ENCODE measurements around the gene DGUOK. TPM values are rescaled to one million over a fixed set of nuclear protein-coding genes. Genes with fewer than 3 reads are reported as not detected.

The DGUOK gene
- total and polyA plus RNA-seq, 2 donors (not counting 1 experiment from before 2014, with no cell fraction given), result 54.3 to 93.7 TPM

GRCh38 chr2:73972846-73973245, 46.2 kb downstream of the DGUOK start:
- peaks cover 4% of the 10 kb centered on the region for H3K4me1 ChIP-seq (ENCODE audit: control insufficient read depth, extremely low read depth, insufficient read depth, low read length)
- no peak overlapping the region for H2AFZ ChIP-seq (ENCODE audit: low read length)
- no peak overlapping the region for H3K4me2 ChIP-seq (ENCODE audit: extremely low read depth, insufficient read depth, low read length)
- no peak overlapping the region for H3K27ac ChIP-seq (ENCODE audit: insufficient read depth, low read length)
- no peak overlapping the region for H3K4me3 ChIP-seq (replicated peaks in 1 of 4; ENCODE audit: control extremely low read depth in 1 of 4, insufficient read depth in 1 of 4, low read depth in 3 of 4, low read length in 4 of 4)
- H3K9ac ChIP-seq (ENCODE audit: insufficient read depth, low read length), result no peak overlapping the region
- no peaks in the 10 kb centered on the region for H3K36me3 ChIP-seq (ENCODE audit: control insufficient read depth, insufficient read depth, low read length)
- H3K27me3 ChIP-seq (ENCODE audit: control insufficient read depth, insufficient read depth, low read length), result no peaks in the 10 kb centered on the region
- H3K79me2 ChIP-seq (ENCODE audit: control insufficient read depth, insufficient read depth, low read length), result no peaks in the 10 kb centered on the region
- DNase-seq (ENCODE audit: low read depth in 2 of 2), result no peak
- no peaks in the 10 kb centered on the region for H4K20me1 ChIP-seq (ENCODE audit: control insufficient read depth, extremely low read depth, insufficient read depth, low read length)
- no peak for TF ChIP-seq CTCF (conservative IDR thresholded peaks at IDR 0.05 in 1 of 2, IDR thresholded peaks at IDR 0.05 in 1 of 2; ENCODE audit: low read depth in 1 of 2, low read length in 2 of 2)
- no peak for TF ChIP-seq EZH2 (IDR thresholded peaks at IDR 0.05; ENCODE audit: low read length, missing control alignments)
- H3K9me3 ChIP-seq (ENCODE audit: control insufficient read depth, insufficient read depth, low read depth, low read length), result no peaks in the 10 kb centered on the region

- Histone ChIP-seq H3K79me2 (ENCODE audit: control insufficient read depth, insufficient read depth, low read length) (no peaks in the 10 kb centered on the region), H3K27ac (ENCODE audit: insufficient read depth, low read length) (no peak overlapping the region), H3K4me1 (ENCODE audit: control insufficient read depth, extremely low read depth, insufficient read depth, low read length) (peaks cover 7% of the 10 kb centered on the region), H3K4me3 (replicated peaks in 1 of 4; ENCODE audit: control extremely low read depth in 1 of 4, insufficient read depth in 1 of 4, low read depth in 3 of 4, low read length in 4 of 4) (no peak overlapping the region), H2AFZ (ENCODE audit: low read length) (no peak overlapping the region), H3K36me3 (ENCODE audit: control insufficient read depth, insufficient read depth, low read length) (no peaks in the 10 kb centered on the region), H3K9ac (ENCODE audit: insufficient read depth, low read length) (no peak overlapping the region), H3K27me3 (ENCODE audit: control insufficient read depth, insufficient read depth, low read length) (no peaks in the 10 kb centered on the region), H4K20me1 (ENCODE audit: control insufficient read depth, extremely low read depth, insufficient read depth, low read length) (no peaks in the 10 kb centered on the region), H3K9me3 (ENCODE audit: control insufficient read depth, insufficient read depth, low read depth, low read length) (no peaks in the 10 kb centered on the region), H3K4me2 (ENCODE audit: extremely low read depth, insufficient read depth, low read length) (no peak overlapping the region)
- DNase-seq (ENCODE audit: low read depth in 2 of 2), result no peak
- TF ChIP-seq EZH2 (IDR thresholded peaks at IDR 0.05; ENCODE audit: low read length, missing control alignments) (no peak), CTCF (conservative IDR thresholded peaks at IDR 0.05 in 1 of 2, IDR thresholded peaks at IDR 0.05 in 1 of 2; ENCODE audit: low read depth in 1 of 2, low read length in 2 of 2) (no peak)
Observed at GRCh38 chr2:73975731-73976130, 49.1 kb downstream of the DGUOK start.

GRCh38 chr2:73976803-73977202, 50.1 kb downstream of the DGUOK start:
- TF ChIP-seq CTCF (conservative IDR thresholded peaks at IDR 0.05 in 1 of 2, IDR thresholded peaks at IDR 0.05 in 1 of 2; ENCODE audit: low read depth in 1 of 2, low read length in 2 of 2) (no peak), EZH2 (IDR thresholded peaks at IDR 0.05; ENCODE audit: low read length, missing control alignments) (no peak)
- no peaks in the 10 kb centered on the region for H4K20me1 ChIP-seq (ENCODE audit: control insufficient read depth, extremely low read depth, insufficient read depth, low read length)
- H3K4me1 ChIP-seq (ENCODE audit: control insufficient read depth, extremely low read depth, insufficient read depth, low read length), result peaks cover 7% of the 10 kb centered on the region
- H3K4me3 ChIP-seq (replicated peaks in 1 of 4; ENCODE audit: control extremely low read depth in 1 of 4, insufficient read depth in 1 of 4, low read depth in 3 of 4, low read length in 4 of 4), result no peak overlapping the region
- DNase-seq (ENCODE audit: low read depth in 2 of 2), result no peak
- no peaks in the 10 kb centered on the region for H3K36me3 ChIP-seq (ENCODE audit: control insufficient read depth, insufficient read depth, low read length)
- no peaks in the 10 kb centered on the region for H3K27me3 ChIP-seq (ENCODE audit: control insufficient read depth, insufficient read depth, low read length)
- no peaks in the 10 kb centered on the region for H3K9me3 ChIP-seq (ENCODE audit: control insufficient read depth, insufficient read depth, low read depth, low read length)
- no peak overlapping the region for H2AFZ ChIP-seq (ENCODE audit: low read length)
- no peak overlapping the region for H3K27ac ChIP-seq (ENCODE audit: insufficient read depth, low read length)
- no peak overlapping the region for H3K4me2 ChIP-seq (ENCODE audit: extremely low read depth, insufficient read depth, low read length)
- no peak overlapping the region for H3K9ac ChIP-seq (ENCODE audit: insufficient read depth, low read length)
- H3K79me2 ChIP-seq (ENCODE audit: control insufficient read depth, insufficient read depth, low read length), result no peaks in the 10 kb centered on the region

Measured in fibroblast of lung (primary cell).